K562 (cell line): ENCODE results near the gene COQ2. TPM values are rescaled to one million over a fixed set of nuclear protein-coding genes. Genes with fewer than 3 reads are reported as not detected.

Experiments
- BRD4 ChIP-seq: fragments of 200-600 bp; sonication (generic); IDR thresholded peaks from 2 replicates; pipeline ENCODE4 v1.6.1; 2017; ENCODE audit warnings: inconsistent platforms
- ESRRB ChIP-seq: fragments of 250-450 bp; sonication (Bioruptor Pico); IDR thresholded peaks from 2 replicates; pipeline ENCODE4 v1.5.0; 2020; ENCODE audit warnings: mild to moderate bottlenecking, moderate library complexity, borderline replicate concordance
- ETS2 ChIP-seq: IDR thresholded peaks from 2 replicates; pipeline ENCODE4 v1.6.1; 2016; ENCODE audit warnings: borderline replicate concordance, missing genetic modification characterization, mild to moderate bottlenecking, moderate library complexity, missing compliant biosample characterization; ENCODE audit not compliant: poor library complexity, severe bottlenecking
- POLR2A ChIP-seq: fragments of 450-650 bp; conservative IDR thresholded peaks from 2 replicates; pipeline ENCODE4 v1.6.1; 2016
- POLR2AphosphoS5 ChIP-seq: IDR thresholded peaks from 2 replicates; pipeline ENCODE4 v1.6.1; 2011; ENCODE audit warnings: mild to moderate bottlenecking, low read depth, low read length, moderate library complexity; ENCODE audit not compliant: control insufficient read depth, insufficient read depth
- RB1 ChIP-seq: fragments of 450-650 bp; IDR thresholded peaks from 2 replicates; pipeline ENCODE4 v1.6.1; 2017; ENCODE audit warnings: low read depth, mild to moderate bottlenecking
- SIN3B ChIP-seq: fragments of 450-650 bp; IDR thresholded peaks from 2 replicates; pipeline ENCODE4 v1.6.1; 2017; ENCODE audit warnings: low read depth, mild to moderate bottlenecking, moderate library complexity
- SIX5 ChIP-seq, 2 experiments: IDR thresholded peaks; 2 replicates each; pipeline ENCODE4 v1.6.1; 2011; ENCODE audit warnings: low read length in 2 of 2, borderline replicate concordance in 1 of 2, low read depth in 1 of 2, mild to moderate bottlenecking in 1 of 2, moderate library complexity in 1 of 2; ENCODE audit not compliant: insufficient read depth in 1 of 2
- SREBF2 ChIP-seq: sonication (generic); formaldehyde crosslinking; IDR thresholded peaks from 2 replicates; pipeline ENCODE4 v1.4.0; 2020; ENCODE audit warnings: mild to moderate bottlenecking, missing genetic modification reagents
- TGIF2 ChIP-seq: sonication (generic); formaldehyde crosslinking; IDR thresholded peaks from 2 replicates; pipeline ENCODE4 v1.8.1; 2022; ENCODE audit warnings: mild to moderate bottlenecking, missing genetic modification reagents, moderate library complexity
- ZNF57 ChIP-seq: fragments of 450-650 bp; formaldehyde crosslinking; IDR thresholded peaks from 2 replicates; pipeline ENCODE4 v1.4.0; 2020; ENCODE audit warnings: mild to moderate bottlenecking, moderate library complexity
- ZNF780A ChIP-seq: fragments of 250-450 bp; sonication (Bioruptor Pico); IDR thresholded peaks from 2 replicates; pipeline ENCODE4 v1.5.0; 2021; ENCODE audit warnings: mild to moderate bottlenecking
- polyA plus RNA-seq, 8 experiments: library from polyadenylated mRNA; depleted of rRNA in 4 of 8; stranded (reverse) in 5 of 8; unstranded in 3 of 8; fragments of >200 nt; fragmentation: Nextera tagmentation in 2 of 8; fragmentation: Illumina TruSeq in 1 of 8; extraction: Ambion mirVana in 2 of 8; extraction: Trizol in 1 of 8; gene quantifications; 2 replicates each; pipeline versions ENCODE4 v1.2.1 to v1.2.3, GENCODE V29; 2011 to 2014; ENCODE audit warnings: inconsistent platforms in 1 of 8, missing spikeins in 1 of 8
- total RNA-seq, 7 experiments: library from RNA; depleted of rRNA in 6 of 7; stranded (reverse); fragments of >200 nt in 6 of 7; fragmentation: Illumina TruSeq in 2 of 7; extraction: Trizol in 2 of 7; gene quantifications; 2 replicates each; pipeline versions ENCODE4 v1.2.1 to v1.2.3, GENCODE V29; 2011 to 2021; ENCODE audit warnings: low replicate concordance in 1 of 7
- TF ChIP-seq, protein P1 (sequence below): IDR thresholded peaks from 3 replicates; pipeline ENCODE4 v1.6.1; 2011; ENCODE audit warnings: borderline replicate concordance, mild to moderate bottlenecking; ENCODE audit not compliant: insufficient read length, insufficient read depth
- TF ChIP-seq, protein P2 (sequence below): fragments of 450-650 bp; IDR thresholded peaks from 2 replicates; pipeline ENCODE4 v1.7.1; 2018; ENCODE audit warnings: mild to moderate bottlenecking, low read depth; ENCODE audit not compliant: partially characterized antibody
- TF ChIP-seq, protein P3 (sequence below): sonication (generic); formaldehyde crosslinking; IDR thresholded peaks from 2 replicates; pipeline ENCODE4 v1.5.0; 2020; ENCODE audit warnings: missing genetic modification reagents
- TF ChIP-seq, protein P4 (sequence below): fragments of 250-450 bp; sonication (Bioruptor Pico); IDR thresholded peaks from 2 replicates; pipeline ENCODE4 v1.5.0; 2021; ENCODE audit warnings: mild to moderate bottlenecking, borderline replicate concordance
- TF ChIP-seq, protein P5 (sequence below): fragments of 450-650 bp; IDR thresholded peaks from 2 replicates; pipeline ENCODE4 v1.7.0; 2016; ENCODE audit warnings: borderline replicate concordance
- TF ChIP-seq, protein P6 (sequence below): sonication (generic); formaldehyde crosslinking; IDR thresholded peaks from 2 replicates; pipeline ENCODE4 v1.8.1; 2023; ENCODE audit warnings: mild to moderate bottlenecking, missing genetic modification reagents

COQ2 gene
- total and polyA plus RNA-seq, 9 of the 15 experiments (the other 6 are each of a cell fraction or from before 2014, with no cell fraction given) = 1.9 to 13.5 (median 11.8) TPM

DNA sequence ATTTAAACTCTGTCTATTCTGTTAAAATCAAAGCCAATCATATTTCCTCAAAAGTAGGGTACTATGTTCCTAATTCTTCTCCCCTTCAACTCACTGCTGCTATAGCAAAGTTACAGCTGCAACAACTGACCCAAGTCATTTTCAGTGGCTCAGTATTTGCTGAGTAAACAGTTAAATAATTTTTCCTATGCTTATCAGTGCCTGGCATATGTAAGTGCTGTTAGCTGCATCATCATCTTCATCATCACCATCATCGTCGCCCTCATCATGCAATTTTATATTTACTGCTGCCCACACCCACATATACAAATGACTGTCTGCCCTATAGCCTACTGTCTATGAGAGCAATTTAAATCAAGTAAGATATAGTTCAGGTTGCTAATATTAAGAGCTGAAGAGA is 21.9 kb downstream of the COQ2 start (continued):
- TF ChIP-seq, protein P1, sequence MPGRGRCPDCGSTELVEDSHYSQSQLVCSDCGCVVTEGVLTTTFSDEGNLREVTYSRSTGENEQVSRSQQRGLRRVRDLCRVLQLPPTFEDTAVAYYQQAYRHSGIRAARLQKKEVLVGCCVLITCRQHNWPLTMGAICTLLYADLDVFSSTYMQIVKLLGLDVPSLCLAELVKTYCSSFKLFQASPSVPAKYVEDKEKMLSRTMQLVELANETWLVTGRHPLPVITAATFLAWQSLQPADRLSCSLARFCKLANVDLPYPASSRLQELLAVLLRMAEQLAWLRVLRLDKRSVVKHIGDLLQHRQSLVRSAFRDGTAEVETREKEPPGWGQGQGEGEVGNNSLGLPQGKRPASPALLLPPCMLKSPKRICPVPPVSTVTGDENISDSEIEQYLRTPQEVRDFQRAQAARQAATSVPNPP = no peak
- TF ChIP-seq POLR2A (no peak), RB1 (no peak), ZNF780A (CRISPR knock-in tag) (no peak), SREBF2 (CRISPR knock-in tag) (no peak), ESRRB (no peak), BRD4 (no peak), TGIF2 (CRISPR knock-in tag) (no peak), ZNF57 (CRISPR knock-in tag) (no peak), POLR2AphosphoS5 (no peak), SIX5 (IDR thresholded peaks at IDR 0.05; ENCODE audit: borderline replicate concordance in 1 of 2, insufficient read depth in 1 of 2, low read depth in 1 of 2, low read length in 2 of 2) (no peak), SIN3B (no peak), ETS2 (tag) (no peak)
- TF ChIP-seq, protein P2, sequence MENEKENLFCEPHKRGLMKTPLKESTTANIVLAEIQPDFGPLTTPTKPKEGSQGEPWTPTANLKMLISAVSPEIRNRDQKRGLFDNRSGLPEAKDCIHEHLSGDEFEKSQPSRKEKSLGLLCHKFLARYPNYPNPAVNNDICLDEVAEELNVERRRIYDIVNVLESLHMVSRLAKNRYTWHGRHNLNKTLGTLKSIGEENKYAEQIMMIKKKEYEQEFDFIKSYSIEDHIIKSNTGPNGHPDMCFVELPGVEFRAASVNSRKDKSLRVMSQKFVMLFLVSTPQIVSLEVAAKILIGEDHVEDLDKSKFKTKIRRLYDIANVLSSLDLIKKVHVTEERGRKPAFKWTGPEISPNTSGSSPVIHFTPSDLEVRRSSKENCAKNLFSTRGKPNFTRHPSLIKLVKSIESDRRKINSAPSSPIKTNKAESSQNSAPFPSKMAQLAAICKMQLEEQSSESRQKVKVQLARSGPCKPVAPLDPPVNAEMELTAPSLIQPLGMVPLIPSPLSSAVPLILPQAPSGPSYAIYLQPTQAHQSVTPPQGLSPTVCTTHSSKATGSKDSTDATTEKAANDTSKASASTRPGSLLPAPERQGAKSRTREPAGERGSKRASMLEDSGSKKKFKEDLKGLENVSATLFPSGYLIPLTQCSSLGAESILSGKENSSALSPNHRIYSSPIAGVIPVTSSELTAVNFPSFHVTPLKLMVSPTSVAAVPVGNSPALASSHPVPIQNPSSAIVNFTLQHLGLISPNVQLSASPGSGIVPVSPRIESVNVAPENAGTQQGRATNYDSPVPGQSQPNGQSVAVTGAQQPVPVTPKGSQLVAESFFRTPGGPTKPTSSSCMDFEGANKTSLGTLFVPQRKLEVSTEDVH = no peak
- TF ChIP-seq, protein P3, sequence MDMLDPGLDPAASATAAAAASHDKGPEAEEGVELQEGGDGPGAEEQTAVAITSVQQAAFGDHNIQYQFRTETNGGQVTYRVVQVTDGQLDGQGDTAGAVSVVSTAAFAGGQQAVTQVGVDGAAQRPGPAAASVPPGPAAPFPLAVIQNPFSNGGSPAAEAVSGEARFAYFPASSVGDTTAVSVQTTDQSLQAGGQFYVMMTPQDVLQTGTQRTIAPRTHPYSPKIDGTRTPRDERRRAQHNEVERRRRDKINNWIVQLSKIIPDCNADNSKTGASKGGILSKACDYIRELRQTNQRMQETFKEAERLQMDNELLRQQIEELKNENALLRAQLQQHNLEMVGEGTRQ = no peak
- TF ChIP-seq, protein P4, sequence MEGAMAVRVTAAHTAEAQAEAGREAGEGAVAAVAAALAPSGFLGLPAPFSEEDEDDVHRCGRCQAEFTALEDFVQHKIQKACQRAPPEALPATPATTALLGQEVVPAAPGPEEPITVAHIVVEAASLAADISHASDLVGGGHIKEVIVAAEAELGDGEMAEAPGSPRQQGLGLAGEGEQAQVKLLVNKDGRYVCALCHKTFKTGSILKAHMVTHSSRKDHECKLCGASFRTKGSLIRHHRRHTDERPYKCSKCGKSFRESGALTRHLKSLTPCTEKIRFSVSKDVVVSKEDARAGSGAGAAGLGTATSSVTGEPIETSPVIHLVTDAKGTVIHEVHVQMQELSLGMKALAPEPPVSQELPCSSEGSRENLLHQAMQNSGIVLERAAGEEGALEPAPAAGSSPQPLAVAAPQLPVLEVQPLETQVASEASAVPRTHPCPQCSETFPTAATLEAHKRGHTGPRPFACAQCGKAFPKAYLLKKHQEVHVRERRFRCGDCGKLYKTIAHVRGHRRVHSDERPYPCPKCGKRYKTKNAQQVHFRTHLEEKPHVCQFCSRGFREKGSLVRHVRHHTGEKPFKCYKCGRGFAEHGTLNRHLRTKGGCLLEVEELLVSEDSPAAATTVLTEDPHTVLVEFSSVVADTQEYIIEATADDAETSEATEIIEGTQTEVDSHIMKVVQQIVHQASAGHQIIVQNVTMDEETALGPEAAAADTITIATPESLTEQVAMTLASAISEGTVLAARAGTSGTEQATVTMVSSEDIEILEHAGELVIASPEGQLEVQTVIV (CRISPR knock-in tag) = no peak
- TF ChIP-seq, protein P5, sequence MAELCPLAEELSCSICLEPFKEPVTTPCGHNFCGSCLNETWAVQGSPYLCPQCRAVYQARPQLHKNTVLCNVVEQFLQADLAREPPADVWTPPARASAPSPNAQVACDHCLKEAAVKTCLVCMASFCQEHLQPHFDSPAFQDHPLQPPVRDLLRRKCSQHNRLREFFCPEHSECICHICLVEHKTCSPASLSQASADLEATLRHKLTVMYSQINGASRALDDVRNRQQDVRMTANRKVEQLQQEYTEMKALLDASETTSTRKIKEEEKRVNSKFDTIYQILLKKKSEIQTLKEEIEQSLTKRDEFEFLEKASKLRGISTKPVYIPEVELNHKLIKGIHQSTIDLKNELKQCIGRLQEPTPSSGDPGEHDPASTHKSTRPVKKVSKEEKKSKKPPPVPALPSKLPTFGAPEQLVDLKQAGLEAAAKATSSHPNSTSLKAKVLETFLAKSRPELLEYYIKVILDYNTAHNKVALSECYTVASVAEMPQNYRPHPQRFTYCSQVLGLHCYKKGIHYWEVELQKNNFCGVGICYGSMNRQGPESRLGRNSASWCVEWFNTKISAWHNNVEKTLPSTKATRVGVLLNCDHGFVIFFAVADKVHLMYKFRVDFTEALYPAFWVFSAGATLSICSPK = no peak
- TF ChIP-seq, protein P6, sequence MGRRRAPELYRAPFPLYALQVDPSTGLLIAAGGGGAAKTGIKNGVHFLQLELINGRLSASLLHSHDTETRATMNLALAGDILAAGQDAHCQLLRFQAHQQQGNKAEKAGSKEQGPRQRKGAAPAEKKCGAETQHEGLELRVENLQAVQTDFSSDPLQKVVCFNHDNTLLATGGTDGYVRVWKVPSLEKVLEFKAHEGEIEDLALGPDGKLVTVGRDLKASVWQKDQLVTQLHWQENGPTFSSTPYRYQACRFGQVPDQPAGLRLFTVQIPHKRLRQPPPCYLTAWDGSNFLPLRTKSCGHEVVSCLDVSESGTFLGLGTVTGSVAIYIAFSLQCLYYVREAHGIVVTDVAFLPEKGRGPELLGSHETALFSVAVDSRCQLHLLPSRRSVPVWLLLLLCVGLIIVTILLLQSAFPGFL (CRISPR knock-in tag) = no peak
